Activated B cell treated with CpG ODN at 0.5 μM for 24 hours (primary cell): Measurements from ENCODE around the gene TPSAB1. TPM values are rescaled to one million over a fixed set of nuclear protein-coding genes. Genes with fewer than 3 reads are reported as not detected.

Experiments used
- ATAC-seq: fragments of 200-7000 bp; cut with Tn5 transposase; one replicate; pipeline ENCODE4 v1.10.0; 2021; ENCODE audit warnings: low read depth, mild to moderate bottlenecking, moderate library complexity
- CTCF ChIA-PET: fragments of 350-600 bp; sonication (Branson Sonifier 250); formaldehyde crosslinking; loops from one replicate; lab custom pipeline; 2021; ENCODE audit warnings: antibody characterized with exemption; lab: Charles Lee
- POLR2A ChIA-PET: fragments of 350-600 bp; sonication (Branson Sonifier 250); formaldehyde crosslinking; loops from one replicate; lab custom pipeline; 2021; ENCODE audit warnings: antibody characterized with exemption; lab: Charles Lee
- DNase-seq: peaks from one replicate; pipeline ENCODE4 v3.0.0; 2022
- H3K27ac Mint-ChIP-seq: one replicate; pipeline ENCODE4 v1.8.0; 2020; ENCODE audit warnings: mixed read lengths
- H3K27me3 Mint-ChIP-seq: one replicate; pipeline ENCODE4 v1.8.0; 2021; ENCODE audit warnings: mixed read lengths
- H3K36me3 Mint-ChIP-seq: one replicate; pipeline ENCODE4 v1.8.0; 2021; ENCODE audit warnings: low read depth, mixed read lengths
- H3K4me1 Mint-ChIP-seq: one replicate; pipeline ENCODE4 v1.8.0; 2021; ENCODE audit warnings: mixed read lengths
- H3K4me3 Mint-ChIP-seq: one replicate; pipeline ENCODE4 v1.8.0; 2020; ENCODE audit warnings: mild to moderate bottlenecking, mixed read lengths
- H3K9me3 Mint-ChIP-seq: one replicate; pipeline ENCODE4 v1.8.0; 2020; ENCODE audit warnings: mixed read lengths
- CTCF ChIP-seq: fragments of 200-600 bp; IDR thresholded peaks from one replicate; pipeline ENCODE4 v1.8.0; 2022; ENCODE audit warnings: antibody characterized with exemption, mild to moderate bottlenecking
- intact Hi-C: fragments of 100-400 bp; cut with micrococcal nuclease; formaldehyde crosslinking; loops from one replicate; pipeline ENCODE4 v1.15.1; 2024
- total RNA-seq: library from RNA; stranded (reverse); gene quantifications from 2 replicates; pipeline ENCODE4 v1.2.3, GENCODE V29; 2022

Gene TPSAB1
- total RNA-seq, 1 donor from 2014 or later: not detected

GRCh38 chr16:1206326-1206725, 34.2 kb upstream of the TPSAB1 start:
- intact Hi-C loops: no loop called here
- no peaks in the 10 kb centered on the region for H3K9me3 Mint-ChIP-seq
- DNase-seq (no peak), ATAC-seq (no peak)
- ChIA-PET CTCF (no interaction called here), POLR2A (no interaction called here)
- no peak overlapping the region for H3K27ac Mint-ChIP-seq
- no peaks in the 10 kb centered on the region for H3K27me3 Mint-ChIP-seq
- no peak for TF ChIP-seq CTCF
- H3K36me3 Mint-ChIP-seq: no peaks in the 10 kb centered on the region
- H3K4me3 Mint-ChIP-seq: no peak overlapping the region
- no peaks in the 10 kb centered on the region for H3K4me1 Mint-ChIP-seq

- intact Hi-C loops: no loop called here
- Mint-ChIP-seq H3K27ac (no peak overlapping the region), H3K36me3 (no peaks in the 10 kb centered on the region), H3K27me3 (no peaks in the 10 kb centered on the region), H3K4me1 (no peaks in the 10 kb centered on the region), H3K4me3 (no peak overlapping the region), H3K9me3 (no peaks in the 10 kb centered on the region)
- no peak for TF ChIP-seq CTCF
- ChIA-PET CTCF (no interaction called here), POLR2A (no interaction called here)
- no peak for DNase-seq
- no peak for ATAC-seq
These were observed 33.7 kb upstream of the TPSAB1 start for GRCh38 chr16:1206786-1207185.

- Mint-ChIP-seq H3K36me3 (no peaks in the 10 kb centered on the region), H3K9me3 (no peaks in the 10 kb centered on the region), H3K27ac (no peak overlapping the region), H3K4me1 (no peaks in the 10 kb centered on the region), H3K4me3 (no peak overlapping the region), H3K27me3 (no peaks in the 10 kb centered on the region)
- ATAC-seq: no peak
- POLR2A ChIA-PET: no interaction called here
- intact Hi-C loops: no loop called here
- TF ChIP-seq CTCF: no peak
- no peak for DNase-seq
- CTCF ChIA-PET: no interaction called here
These were observed 32.2 kb upstream of the TPSAB1 start for GRCh38 chr16:1208239-1208830.

GRCh38 chr16:1209081-1209480, 31.4 kb upstream of the TPSAB1 start:
- ChIA-PET CTCF (no interaction called here), POLR2A (no interaction called here)
- H3K9me3 Mint-ChIP-seq: no peaks in the 10 kb centered on the region
- no peak for TF ChIP-seq CTCF
- intact Hi-C loops: no loop called here
- H3K27ac Mint-ChIP-seq: no peak overlapping the region
- H3K36me3 Mint-ChIP-seq: no peaks in the 10 kb centered on the region
- no peak overlapping the region for H3K4me3 Mint-ChIP-seq
- ATAC-seq (no peak), DNase-seq (no peak)
- no peaks in the 10 kb centered on the region for H3K4me1 Mint-ChIP-seq
- H3K27me3 Mint-ChIP-seq: no peaks in the 10 kb centered on the region

- Mint-ChIP-seq H3K4me1 (no peaks in the 10 kb centered on the region), H3K4me3 (no peak overlapping the region), H3K27ac (no peak overlapping the region), H3K27me3 (no peaks in the 10 kb centered on the region), H3K36me3 (no peaks in the 10 kb centered on the region), H3K9me3 (no peaks in the 10 kb centered on the region)
- ChIA-PET CTCF (no interaction called here), POLR2A (no interaction called here)
- ATAC-seq: no peak
- no peak for DNase-seq
- no peak for TF ChIP-seq CTCF
- intact Hi-C loops: no loop called here
These were observed 30.0 kb upstream of the TPSAB1 start for GRCh38 chr16:1210461-1210860.
